ENCODE data around the gene DGUOK.

DNA sequence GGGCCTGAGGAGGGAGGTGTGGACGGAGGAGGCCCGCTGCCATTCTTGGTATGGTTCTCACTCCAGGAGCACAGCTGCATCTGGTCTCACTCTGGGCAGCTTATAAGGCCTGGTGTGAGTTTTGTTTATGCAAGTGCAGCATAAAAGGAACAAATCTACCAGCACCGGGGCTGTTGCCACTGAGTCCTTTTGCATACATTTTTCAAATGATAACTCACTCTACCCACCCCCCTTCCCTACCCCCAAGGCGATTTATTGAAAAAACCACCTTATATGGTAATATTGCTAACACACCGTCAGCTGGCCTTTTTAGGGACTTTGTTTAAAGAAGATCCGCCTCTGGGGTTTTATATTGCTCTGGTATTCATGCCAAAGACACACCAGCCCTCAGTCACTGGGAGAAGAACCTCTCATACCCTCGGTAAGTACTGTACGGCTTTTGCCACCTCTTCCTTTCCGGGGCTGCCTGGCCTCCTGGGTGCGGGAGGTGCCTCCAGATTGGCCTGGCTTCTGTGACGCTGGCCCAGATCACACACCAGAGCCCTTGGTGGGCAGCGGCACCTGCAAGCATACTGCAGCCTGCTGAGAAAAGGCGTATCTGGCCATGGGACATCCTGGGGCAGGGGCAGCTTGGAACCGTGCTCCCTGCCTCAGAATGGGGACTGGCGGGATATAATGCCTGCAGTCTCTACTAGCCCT is 33.9 kb upstream of the DGUOK start, which contains the start of gene ACTG2:
- TF ChIP-seq, protein P1, sequence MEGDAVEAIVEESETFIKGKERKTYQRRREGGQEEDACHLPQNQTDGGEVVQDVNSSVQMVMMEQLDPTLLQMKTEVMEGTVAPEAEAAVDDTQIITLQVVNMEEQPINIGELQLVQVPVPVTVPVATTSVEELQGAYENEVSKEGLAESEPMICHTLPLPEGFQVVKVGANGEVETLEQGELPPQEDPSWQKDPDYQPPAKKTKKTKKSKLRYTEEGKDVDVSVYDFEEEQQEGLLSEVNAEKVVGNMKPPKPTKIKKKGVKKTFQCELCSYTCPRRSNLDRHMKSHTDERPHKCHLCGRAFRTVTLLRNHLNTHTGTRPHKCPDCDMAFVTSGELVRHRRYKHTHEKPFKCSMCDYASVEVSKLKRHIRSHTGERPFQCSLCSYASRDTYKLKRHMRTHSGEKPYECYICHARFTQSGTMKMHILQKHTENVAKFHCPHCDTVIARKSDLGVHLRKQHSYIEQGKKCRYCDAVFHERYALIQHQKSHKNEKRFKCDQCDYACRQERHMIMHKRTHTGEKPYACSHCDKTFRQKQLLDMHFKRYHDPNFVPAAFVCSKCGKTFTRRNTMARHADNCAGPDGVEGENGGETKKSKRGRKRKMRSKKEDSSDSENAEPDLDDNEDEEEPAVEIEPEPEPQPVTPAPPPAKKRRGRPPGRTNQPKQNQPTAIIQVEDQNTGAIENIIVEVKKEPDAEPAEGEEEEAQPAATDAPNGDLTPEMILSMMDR (conservative IDR thresholded peaks at IDR 0.05; ENCODE audit: low read depth, low read length) = no peak
- peak; percentile 68; the same call in 1 of the 2 replicates for TF ChIP-seq POLR2A (IDR thresholded peaks at IDR 0.05; ENCODE audit: low read depth, low read length)
- TF ChIP-seq MAZ (IDR thresholded peaks at IDR 0.05; ENCODE audit: borderline replicate concordance, low read depth, low read length) = no peak

All from IMR-90 (cell line).